Sigmoid colon (tissue), 7 donors: Measurements from ENCODE around the gene TRIM41. TPM values are rescaled to one million over a fixed set of nuclear protein-coding genes. Genes with fewer than 3 reads are reported as not detected.
A peak's percentile ranks its signal among the peaks of the same experiment; 100 is the strongest.

Experiments used
- DNase-seq: peaks from one replicate; pipeline ENCODE4 v3.0.0-alpha.2; 2019
- H3K27ac ChIP-seq, 4 donors: fragments of 200-600 bp; sonication (generic); one replicate each; pipeline ENCODE4 v1.5.1; 2016 to 2019; ENCODE audit warnings: mild to moderate bottlenecking in 1 of 4
- H3K27me3 ChIP-seq, 3 donors: fragments of 200-600 bp; sonication (generic); one replicate each; pipeline ENCODE4 v1.5.1; 2019; ENCODE audit warnings: mild to moderate bottlenecking in 1 of 3
- H3K36me3 ChIP-seq, 4 donors: fragments of 200-600 bp; sonication (generic); one replicate each; pipeline ENCODE4 v1.5.1; 2016 to 2019
- H3K4me1 ChIP-seq, 4 donors: fragments of 200-600 bp; sonication (generic); one replicate each; pipeline ENCODE4 v1.5.1; 2017 to 2019
- H3K4me3 ChIP-seq, 4 donors: fragments of 200-600 bp; sonication (generic); one replicate each; pipeline ENCODE4 v1.5.1; 2017 to 2019; ENCODE audit warnings: mild to moderate bottlenecking in 2 of 4, moderate library complexity in 1 of 4
- H3K9me3 ChIP-seq, 4 donors: fragments of 200-600 bp in 3 of 4; sonication (generic) in 3 of 4; one replicate each; pipeline versions ENCODE4 v1.5.1 to v1.6.1; 2013 to 2019
- EP300 ChIP-seq, 4 donors: sonication (generic); formaldehyde crosslinking; IDR thresholded peaks; one replicate each; pipeline ENCODE4 v1.6.1; 2017; ENCODE audit warnings: antibody characterized with exemption in 4 of 4
- POLR2A ChIP-seq, 2 donors: fragments of 450-650 bp; IDR thresholded peaks; one replicate each; pipeline ENCODE4 v1.6.1; 2016; ENCODE audit warnings: antibody characterized with exemption in 2 of 2, mild to moderate bottlenecking in 2 of 2, moderate library complexity in 2 of 2
- POLR2AphosphoS5 ChIP-seq, 4 donors: sonication (generic); formaldehyde crosslinking; IDR thresholded peaks; one replicate each; pipeline ENCODE4 v1.6.1; 2017; ENCODE audit warnings: antibody characterized with exemption in 4 of 4
- WGBS, 2 donors: extraction: QIAGEN DNeasy Blood & Tissue Kit; methylation state at CpG; one replicate each; pipeline ENCODE4 v1.1.7; 2013; 5-methylcytosine and 5-hydroxymethylcytosine counted together
- intact Hi-C: fragments of 100-400 bp; cut with DNase I; formaldehyde crosslinking; loops from one replicate; pipeline ENCODE4 v1.15.1; 2023
- polyA plus RNA-seq, 3 donors: library from polyadenylated mRNA; stranded (reverse); fragments of 200-250 nt; gene quantifications; one replicate each; pipeline ENCODE4 v1.2.3, GENCODE V29; 2013
- total RNA-seq, 4 donors: library from RNA; depleted of rRNA; stranded (reverse); fragments of >200 nt; gene quantifications; one replicate each; pipeline ENCODE4 v1.1.0, GENCODE V29; 2016
- TF ChIP-seq, protein P1 (sequence below), 4 experiments: fragments of 450-650 bp in 3 of 4; fragments of 200-600 bp in 1 of 4; IDR thresholded peaks; one replicate each; pipeline ENCODE4 v1.5.1; 2016 to 2019; ENCODE audit warnings: antibody characterized with exemption in 4 of 4, mild to moderate bottlenecking in 3 of 4, moderate library complexity in 2 of 4
- donor health status: healthy with polysubstance abuse.
- donor health status: Bipolar disorder and iron deficiency.
- donor health status: healthy.

Gene TRIM41
- total and polyA plus RNA-seq, 7 donors, result 8.2 to 25.3 (median 14.1) TPM

- TF ChIP-seq, protein P1, sequence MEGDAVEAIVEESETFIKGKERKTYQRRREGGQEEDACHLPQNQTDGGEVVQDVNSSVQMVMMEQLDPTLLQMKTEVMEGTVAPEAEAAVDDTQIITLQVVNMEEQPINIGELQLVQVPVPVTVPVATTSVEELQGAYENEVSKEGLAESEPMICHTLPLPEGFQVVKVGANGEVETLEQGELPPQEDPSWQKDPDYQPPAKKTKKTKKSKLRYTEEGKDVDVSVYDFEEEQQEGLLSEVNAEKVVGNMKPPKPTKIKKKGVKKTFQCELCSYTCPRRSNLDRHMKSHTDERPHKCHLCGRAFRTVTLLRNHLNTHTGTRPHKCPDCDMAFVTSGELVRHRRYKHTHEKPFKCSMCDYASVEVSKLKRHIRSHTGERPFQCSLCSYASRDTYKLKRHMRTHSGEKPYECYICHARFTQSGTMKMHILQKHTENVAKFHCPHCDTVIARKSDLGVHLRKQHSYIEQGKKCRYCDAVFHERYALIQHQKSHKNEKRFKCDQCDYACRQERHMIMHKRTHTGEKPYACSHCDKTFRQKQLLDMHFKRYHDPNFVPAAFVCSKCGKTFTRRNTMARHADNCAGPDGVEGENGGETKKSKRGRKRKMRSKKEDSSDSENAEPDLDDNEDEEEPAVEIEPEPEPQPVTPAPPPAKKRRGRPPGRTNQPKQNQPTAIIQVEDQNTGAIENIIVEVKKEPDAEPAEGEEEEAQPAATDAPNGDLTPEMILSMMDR (IDR thresholded peaks at IDR 0.05), result no peak
- TF ChIP-seq POLR2AphosphoS5 (IDR thresholded peaks at IDR 0.05) (no peak), POLR2A (IDR thresholded peaks at IDR 0.05) (no peak), EP300 (IDR thresholded peaks at IDR 0.05) (no peak)
- intact Hi-C loops, result no loop called here
- WGBS, 2 donors, result 23 to 52% methylated on average over 6 of the region's 6 CpGs
- Histone ChIP-seq H3K4me3 (peak overlapping the region in 3 of 4 donors; percentile 72 to 79 (median 76)), H3K27me3 (no peaks in the 10 kb centered on the region), H3K27ac (peak overlapping the region; percentile 95 to 99 (median 96)), H3K36me3 (peaks cover 48 to 52% (median 50%) of the 10 kb centered on the region in 4 donors), H3K9me3 (no peaks in the 10 kb centered on the region), H3K4me1 (peaks cover 0 to 46% (median 36%) of the 10 kb centered on the region in 4 donors)
- DNase-seq, result peak; percentile 60
Observed at GRCh38 chr5:181242031-181242451, 19.0 kb downstream of the TRIM41 start.

GRCh38 chr5:181243018-181243563 lies 20.0 kb downstream of the TRIM41 start:
- TF ChIP-seq POLR2A (IDR thresholded peaks at IDR 0.05), result no peak
- H3K27ac ChIP-seq, result peak overlapping the region; percentile 95 to 99 (median 96)
- 0 to 2% methylated on average over 25 of the region's 25 CpGs for WGBS, 2 donors
- peaks cover 37 to 41% (median 40%) of the 10 kb centered on the region in 4 donors for H3K36me3 ChIP-seq
- H3K9me3 ChIP-seq, result no peaks in the 10 kb centered on the region
- H3K4me3 ChIP-seq, result peak overlapping the region; percentile 66 to 79 (median 74)
- no peaks in the 10 kb centered on the region for H3K27me3 ChIP-seq
- H3K4me1 ChIP-seq, result peaks cover 0 to 56% (median 44%) of the 10 kb centered on the region in 4 donors
- intact Hi-C loops, result loop anchor here (1.0 kb wide), 1 partner anchor 20 kb away; the partner anchor contains the start of gene TRIM41
- DNase-seq, result peak; percentile 73

GRCh38 chr5:181243564-181244343 lies 20.7 kb downstream of the TRIM41 start, which contains the start of gene RACK1:
Gene RACK1 (minus strand): TSS chr5:181243906. CDS start chr5:181243800, 106 bp downstream.
- WGBS, 2 donors, result 0 to 1% methylated on average over 50 of the region's 50 CpGs
- H3K27ac ChIP-seq, result peak within 1 kb of the TSS; percentile 95 to 99 (median 96)
- H3K4me3 ChIP-seq, result peak within 1 kb of the TSS; percentile 66 to 79 (median 74)
- H3K9me3 ChIP-seq, result no peaks in the 10 kb centered on the region
- H3K27me3 ChIP-seq, result no peaks in the 10 kb centered on the region
- intact Hi-C loops, result loop anchor here (1.0 kb wide), 1 partner anchor 20 kb away; the partner anchor contains the start of gene TRIM41
- H3K4me1 ChIP-seq, result peaks cover 0 to 62% (median 51%) of the 10 kb centered on the region in 4 donors
- peaks cover 31 to 35% (median 33%) of the 10 kb centered on the region in 4 donors for H3K36me3 ChIP-seq
- peak; percentile 70 to 92 (median 82) for TF ChIP-seq POLR2AphosphoS5 (IDR thresholded peaks at IDR 0.05)
- TF ChIP-seq, protein P1 (IDR thresholded peaks at IDR 0.05), result no peak
- peak; percentile 54 to 69 for TF ChIP-seq POLR2A (IDR thresholded peaks at IDR 0.05)
- DNase-seq, result peak; percentile 93

DNA sequence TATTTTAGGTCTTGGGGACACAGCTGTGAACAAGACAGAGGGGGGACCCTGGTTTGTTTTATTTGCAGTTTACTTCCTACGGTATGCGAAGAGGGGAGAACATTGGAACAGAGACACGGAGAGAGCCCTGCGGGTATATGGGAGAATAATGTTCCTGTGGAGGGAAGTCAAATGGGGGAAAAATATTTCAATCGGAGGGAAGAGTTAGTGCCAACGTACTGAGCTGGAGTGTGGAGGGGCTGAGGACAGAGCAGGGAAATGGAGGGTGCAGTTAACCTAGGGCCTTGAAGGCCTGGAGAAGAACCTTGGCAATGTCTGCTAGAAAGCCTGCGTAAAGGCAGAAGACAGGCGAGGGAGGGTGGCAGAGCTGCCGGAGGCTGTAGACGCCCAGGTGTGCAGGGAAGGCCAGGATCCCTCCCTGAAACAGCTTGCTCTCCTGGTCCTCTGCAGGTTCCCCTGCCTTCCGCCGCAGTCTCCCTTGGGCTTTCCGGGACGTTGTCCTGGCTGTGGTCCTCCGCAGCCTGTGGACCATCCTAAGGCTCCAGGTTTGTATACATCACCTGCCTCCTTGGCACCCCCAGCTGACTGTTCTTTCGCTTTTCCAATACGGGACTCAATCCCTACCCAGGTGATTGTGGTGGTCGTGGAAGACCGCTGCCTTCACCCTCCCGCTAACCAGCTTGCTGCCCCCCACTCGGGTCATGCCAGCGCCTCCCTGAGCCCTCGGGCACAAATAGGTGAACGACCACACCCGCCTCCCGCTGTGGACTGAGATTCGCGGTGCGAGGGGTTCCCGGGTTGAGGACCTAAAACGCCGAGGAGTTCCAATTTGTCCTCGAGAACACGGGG lies 22.6 kb downstream of the TRIM41 start:
- WGBS, 2 donors, result 27 to 36% methylated on average over 34 of the region's 34 CpGs
- peaks cover 0 to 81% (median 68%) of the 10 kb centered on the region in 4 donors for H3K4me1 ChIP-seq
- no peaks in the 10 kb centered on the region for H3K27me3 ChIP-seq
- peak overlapping the region; percentile 69 to 92 (median 78) for H3K4me3 ChIP-seq
- no peak for TF ChIP-seq POLR2A (IDR thresholded peaks at IDR 0.05)
- TF ChIP-seq POLR2AphosphoS5 (IDR thresholded peaks at IDR 0.05), result no peak
- TF ChIP-seq, protein P1 (IDR thresholded peaks at IDR 0.05), result no peak
- no peak for TF ChIP-seq EP300 (IDR thresholded peaks at IDR 0.05)
- no peaks in the 10 kb centered on the region for H3K9me3 ChIP-seq
- intact Hi-C loops, result loop anchor here (2.0 to 5.0 kb wide), 2 partner anchors 15 to 433 kb away; partner anchors contain the start of gene TRIM52
- peak overlapping the region; percentile 95 to 99 (median 96) for H3K27ac ChIP-seq
- DNase-seq, result no peak
- peaks cover 13 to 16% (median 15%) of the 10 kb centered on the region in 4 donors for H3K36me3 ChIP-seq
